Fibroblast of skin of scalp (primary cell): ENCODE measurements around the gene PRDX1. TPM values are rescaled to one million over a fixed set of nuclear protein-coding genes. Genes with fewer than 3 reads are reported as not detected.

Source experiments
- DNase-seq: peaks from one replicate; pipeline ENCODE4 v3.0.0-alpha.2; 2013
- polyA plus RNA-seq, 2 experiments: library from polyadenylated mRNA; unstranded; fragments of 120-200 nt; gene quantifications; one replicate each; pipeline ENCODE4 v1.2.1, GENCODE V29; 2013; ENCODE audit not compliant: insufficient read length in 2 of 2

The PRDX1 gene
- 366 TPM for polyA plus RNA-seq (2013, experiment 1 of 2; ENCODE audit: insufficient read length)
- 351 TPM for polyA plus RNA-seq (2013, experiment 2 of 2; ENCODE audit: insufficient read length)

DNA sequence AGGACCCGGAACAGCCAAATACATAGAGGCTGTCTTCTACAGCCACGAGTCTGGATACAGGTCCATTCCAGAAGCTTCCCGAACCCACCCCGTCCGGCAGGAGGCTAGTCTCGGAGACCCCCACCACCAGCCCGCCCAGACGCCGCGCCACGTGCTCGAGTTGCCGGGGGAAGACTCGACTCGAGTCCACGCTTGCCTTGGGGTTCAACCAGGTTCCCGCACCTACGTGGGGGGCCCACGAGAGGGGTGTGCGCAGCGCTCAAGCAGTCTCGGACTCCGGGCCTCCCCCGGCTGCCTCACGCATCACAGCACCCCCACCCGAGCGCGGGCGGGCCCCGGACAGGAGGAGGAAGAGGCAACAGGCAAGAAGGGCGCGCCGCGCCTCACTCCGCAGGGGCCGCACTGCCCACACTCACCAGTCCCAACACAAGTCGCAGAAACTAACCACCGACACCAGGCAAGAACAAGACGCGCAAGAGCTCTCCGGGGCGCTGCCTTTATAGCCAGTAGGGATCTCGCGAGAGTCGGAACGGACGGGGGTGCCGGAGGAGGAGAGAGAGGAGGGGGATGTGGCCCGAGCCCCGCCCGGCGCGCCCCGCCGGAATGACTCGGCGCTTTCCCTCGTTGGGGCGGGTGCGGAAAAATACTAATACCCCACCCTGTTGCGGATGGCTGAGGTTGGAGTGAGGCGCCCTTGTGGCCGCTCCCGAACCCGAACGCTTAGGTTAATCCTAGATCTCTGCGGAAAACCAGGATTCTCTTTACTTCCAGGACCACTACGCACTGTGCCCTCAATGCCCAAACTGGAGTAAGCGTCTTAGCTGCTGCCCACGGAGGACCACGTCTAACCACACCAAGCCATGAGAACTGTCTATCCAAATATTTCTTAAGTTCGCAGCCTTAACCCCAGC, at the start of gene PRDX1:
Gene PRDX1 (minus strand): TSS at position 472 of the 911 bp plus-strand sequence. CDS start 2,841 bp downstream, outside the sequence.
- DNase-seq = peak; percentile 98

DNA sequence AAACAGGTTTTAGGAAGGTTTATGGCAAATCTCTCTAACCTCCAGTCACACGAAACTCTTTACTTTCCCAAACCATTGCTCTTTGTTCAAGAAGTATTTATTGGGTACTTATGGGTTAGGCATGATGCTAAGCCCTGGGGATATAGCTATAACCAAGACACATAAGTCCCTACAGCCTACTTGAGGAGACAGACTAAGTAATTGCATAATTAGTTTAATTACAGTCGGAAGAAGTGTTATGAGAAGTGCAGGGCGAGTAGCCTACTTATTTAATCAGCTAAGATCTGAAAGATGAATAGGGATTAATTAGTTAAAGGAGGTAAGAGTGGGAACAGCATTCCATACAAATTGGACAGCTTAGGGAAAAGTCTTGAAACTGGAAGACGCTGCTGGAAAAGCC, 48.9 kb upstream of the PRDX1 start:
- DNase-seq = no peak

DNA sequence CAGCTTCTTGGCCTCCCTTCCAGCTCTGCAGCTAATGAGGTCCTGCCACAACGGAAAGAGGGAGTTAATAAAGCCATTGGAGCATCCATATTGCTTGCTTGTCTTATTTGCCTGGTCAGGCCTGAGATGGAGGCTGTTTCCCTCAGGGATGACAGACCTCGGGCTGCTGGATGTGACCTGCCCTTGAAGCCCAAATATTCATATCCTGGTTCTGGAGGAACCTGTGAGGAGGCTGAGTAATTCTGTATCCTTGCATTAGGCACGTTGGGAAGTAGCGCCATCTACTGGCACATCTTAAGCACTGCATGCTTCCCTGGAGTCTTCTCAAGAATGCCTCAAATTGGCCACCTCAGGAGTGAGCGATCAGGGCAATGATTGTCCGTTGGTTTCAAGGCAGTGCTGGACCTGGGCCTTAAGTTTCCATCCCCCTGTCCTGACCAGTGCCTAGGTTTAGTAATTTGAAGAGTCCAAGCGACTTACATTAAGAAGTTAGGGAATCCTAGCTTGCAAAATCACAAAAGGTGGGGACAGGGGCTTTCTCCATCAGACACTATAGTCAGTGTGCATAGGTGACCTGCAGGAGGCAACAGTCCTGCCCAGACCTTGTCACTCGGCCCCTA, 48.4 kb upstream of the PRDX1 start:
- peak; percentile 71 for DNase-seq

DNA sequence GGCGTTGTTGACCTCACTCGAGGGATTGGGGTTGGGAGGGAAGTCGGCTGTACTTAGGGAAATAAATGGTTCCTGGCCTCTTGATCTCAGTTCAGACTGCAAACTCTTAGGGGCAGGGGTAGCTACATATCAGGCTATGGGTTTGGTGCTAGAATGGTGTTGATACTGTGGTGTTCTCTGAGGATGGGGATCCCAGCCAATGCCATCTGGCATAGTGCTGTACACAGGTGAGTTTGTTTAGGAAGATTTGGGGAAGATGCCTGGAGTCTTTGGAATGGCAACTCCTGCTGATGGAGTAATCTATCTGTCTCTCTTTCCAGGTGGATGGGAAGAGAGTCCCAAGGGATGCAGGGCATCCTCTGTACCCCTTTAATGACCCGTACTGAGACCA, 47.9 kb upstream of the PRDX1 start:
- DNase-seq = no peak

DNA sequence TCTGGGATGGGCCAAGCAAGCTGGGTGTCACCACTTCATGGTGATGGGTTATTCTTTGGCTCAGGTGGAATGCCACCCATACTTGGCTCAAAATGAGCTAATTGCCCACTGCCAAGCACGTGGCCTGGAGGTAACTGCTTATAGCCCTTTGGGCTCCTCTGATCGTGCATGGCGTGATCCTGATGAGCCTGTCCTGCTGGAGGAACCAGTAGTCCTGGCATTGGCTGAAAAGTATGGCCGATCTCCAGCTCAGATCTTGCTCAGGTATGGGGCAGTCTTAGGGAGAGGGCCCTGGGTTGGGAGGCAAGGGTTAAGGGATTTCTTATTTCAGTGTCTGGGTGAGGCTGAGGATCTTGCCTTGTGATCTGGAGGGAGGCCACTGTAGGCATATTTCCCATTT, 46.7 kb upstream of the PRDX1 start:
- DNase-seq = no peak

DNA sequence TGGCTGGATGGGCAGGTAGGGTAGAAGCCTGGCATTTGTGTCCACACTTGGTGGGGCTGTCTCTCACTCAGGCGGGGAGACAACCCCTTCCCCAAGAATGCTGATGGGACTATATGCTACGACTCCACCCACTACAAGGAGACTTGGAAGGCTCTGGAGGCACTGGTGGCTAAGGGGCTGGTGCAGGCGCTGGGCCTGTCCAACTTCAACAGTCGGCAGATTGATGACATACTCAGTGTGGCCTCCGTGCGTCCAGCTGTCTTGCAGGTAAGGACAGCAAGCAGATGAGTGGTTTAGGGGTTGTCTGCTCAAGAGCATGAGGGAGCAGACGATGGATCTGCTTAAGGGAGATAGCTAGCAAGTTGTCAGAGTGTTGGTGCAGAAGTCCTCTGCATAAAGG, 46.2 kb upstream of the PRDX1 start:
- DNase-seq = no peak

DNA sequence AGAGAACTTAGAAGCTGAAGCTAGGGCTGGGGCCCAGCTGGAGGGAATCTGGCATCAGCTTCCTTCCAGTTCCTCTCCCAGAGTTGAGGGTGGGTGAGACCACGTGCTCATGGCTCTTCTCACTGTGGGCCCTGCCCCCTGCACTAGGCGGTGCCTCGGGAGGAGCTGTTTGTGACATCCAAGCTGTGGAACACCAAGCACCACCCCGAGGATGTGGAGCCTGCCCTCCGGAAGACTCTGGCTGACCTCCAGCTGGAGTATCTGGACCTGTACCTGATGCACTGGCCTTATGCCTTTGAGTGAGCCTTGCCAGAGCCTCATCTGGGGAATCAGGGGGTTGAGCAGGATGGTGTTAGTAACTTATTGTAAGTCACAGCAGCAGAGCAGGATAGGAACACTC, 45.0 kb upstream of the PRDX1 start:
- DNase-seq = no peak

DNA sequence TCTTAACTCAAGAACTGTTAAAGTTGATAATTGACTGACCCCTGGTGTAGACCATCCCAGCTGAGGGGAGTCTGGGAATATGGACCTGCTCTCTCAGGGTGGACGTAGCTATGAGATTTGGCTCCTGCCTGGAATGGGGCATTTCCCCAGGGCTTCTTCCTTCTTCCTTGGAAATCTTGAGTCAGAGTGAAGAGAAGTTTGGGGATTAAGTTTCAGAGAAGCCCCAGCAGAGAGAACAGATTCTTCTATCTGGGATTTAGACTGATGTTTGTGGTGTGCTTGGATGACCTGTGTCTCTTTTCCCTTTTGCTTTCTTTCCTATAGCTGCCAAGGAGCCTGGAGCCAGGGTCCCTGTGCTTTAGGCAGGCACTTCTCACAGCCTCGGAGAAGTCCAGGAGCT, 42.2 kb upstream of the PRDX1 start:
- DNase-seq = no peak

DNA sequence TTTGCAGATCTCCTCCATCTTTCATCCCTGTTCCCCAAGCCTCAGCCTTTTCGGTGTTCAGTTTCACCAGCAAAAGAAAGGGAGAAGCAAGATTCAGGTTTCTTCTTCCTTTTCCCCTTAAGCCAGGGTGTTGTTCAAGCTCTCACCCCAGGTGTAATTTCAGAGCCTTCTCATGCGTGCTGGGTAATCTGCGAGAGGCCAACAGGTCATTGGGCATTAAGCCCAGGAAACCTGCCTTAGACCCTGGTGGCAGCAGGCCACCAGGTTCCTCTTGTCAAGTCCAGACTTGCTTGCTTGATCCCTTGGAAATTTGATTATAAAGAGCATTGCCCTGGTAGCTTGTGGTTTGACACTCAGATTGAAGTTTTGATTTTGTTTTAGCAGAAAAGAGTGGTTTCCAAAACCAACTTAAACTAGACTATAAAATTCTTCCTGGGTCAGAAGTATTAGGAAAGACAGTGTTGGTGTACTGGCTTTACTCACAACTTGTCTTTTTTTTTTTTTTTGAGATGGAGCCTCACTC, 35.8 kb upstream of the PRDX1 start:
- DNase-seq = no peak

DNA sequence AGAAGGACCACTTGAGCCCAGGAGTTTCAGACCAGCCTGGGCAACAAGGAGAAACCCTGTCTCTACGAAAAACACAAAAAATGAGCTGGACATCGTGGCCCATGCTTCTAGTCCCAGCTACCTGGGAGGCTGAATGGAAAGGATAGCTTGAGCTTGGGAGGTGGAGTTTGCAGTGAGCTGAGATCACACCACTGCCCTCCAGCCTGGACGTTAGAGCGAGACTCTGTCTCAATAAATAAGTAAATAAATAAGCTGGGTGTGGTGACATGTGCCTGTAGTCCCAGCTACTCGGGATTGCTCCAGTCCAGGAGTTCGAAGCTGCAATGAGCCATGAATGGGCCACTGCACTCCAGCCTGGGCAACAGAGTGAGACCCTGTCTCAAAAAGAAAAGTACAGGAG, 32.5 kb upstream of the PRDX1 start:
- DNase-seq = no peak

DNA sequence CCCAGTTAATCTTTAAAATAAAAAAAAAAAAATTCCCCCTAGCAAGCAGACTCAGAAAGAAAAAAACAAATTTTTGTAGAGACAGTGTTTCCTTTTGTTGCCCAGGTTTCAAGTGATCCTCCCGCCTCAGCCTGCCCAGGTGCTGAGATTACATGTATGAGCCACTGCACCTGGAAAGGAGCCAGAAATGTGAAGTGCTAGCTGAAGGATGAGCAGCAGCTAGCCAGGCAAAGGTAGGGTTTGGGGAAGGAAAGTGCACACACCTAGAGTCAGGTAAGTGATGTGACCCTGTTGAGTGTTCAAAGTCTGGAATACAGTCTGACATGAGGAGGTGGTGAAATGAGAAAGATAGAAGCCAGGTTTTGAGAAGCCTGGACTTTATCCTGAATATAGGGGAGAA, 30.6 kb upstream of the PRDX1 start:
- DNase-seq = no peak

DNA sequence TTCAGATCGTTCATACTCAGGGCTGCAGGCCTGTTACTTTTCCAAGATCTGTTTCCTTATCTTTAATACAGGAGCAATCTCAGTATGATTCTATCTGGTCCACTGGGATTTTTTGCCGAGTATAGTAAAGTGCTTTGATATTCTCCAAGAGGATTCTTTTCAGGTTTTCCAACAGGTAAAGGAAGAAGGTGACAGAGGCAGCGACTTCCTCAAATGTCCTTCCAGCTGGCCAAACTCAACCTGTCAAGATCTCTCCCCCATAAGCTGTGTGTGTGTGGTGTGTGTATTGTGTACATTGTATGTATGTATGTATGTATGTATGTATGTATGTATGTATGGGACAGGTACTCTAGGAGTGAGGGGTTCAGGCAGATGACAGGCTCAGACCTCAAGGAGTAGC, 30.0 kb upstream of the PRDX1 start:
- no peak for DNase-seq

DNA sequence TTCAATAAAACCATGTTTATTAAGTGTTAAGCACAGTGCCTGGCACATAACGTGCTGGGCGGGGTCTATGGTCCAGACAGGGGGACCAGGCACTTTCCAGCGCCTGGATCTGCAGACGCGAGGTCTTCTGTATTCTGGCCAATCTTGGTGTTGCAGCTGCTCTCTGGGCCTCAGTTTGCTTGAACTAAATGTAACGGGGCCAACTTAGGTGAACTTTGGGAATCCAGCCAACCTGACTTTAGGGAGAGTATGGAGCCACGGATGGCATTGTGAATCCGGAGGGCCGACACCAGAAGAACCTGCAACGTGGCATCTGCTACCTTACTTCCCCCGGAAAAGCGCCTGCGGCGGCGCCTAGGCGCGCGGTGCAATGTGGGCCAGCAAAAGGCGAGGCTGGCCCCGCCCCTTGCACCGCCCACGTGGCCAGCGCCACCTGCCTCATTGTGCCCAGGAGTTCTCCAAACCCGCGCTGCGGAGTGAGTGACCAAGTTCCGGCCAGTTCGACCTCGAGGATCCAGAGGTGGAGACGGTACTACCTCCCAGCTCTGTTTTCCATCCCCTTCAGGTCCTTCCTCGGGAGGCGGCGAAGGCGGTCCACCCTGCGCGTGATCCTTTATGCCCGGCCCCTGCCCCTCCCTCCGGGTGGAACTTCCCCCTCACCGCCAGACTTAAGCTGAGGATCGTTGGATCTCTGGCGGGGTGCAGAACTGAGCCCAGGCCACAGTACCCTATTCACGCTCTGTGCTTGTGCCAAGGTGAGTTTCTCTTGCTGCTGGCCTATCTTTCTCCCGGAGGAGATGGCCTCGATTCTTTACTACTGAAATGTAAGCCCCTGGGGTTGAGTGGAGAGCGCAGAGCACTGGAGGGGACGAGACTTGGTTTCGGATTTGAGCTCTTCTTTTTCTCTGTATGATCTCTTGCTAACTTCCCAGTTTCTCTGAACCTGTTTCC, 29.0 kb upstream of the PRDX1 start, which contains the start of gene AKR1A1:
Gene AKR1A1 (plus strand): TSS at position 426 of the 951 bp plus-strand sequence. CDS start 10,969 bp downstream, outside the sequence.
- DNase-seq = peak; percentile 87

DNA sequence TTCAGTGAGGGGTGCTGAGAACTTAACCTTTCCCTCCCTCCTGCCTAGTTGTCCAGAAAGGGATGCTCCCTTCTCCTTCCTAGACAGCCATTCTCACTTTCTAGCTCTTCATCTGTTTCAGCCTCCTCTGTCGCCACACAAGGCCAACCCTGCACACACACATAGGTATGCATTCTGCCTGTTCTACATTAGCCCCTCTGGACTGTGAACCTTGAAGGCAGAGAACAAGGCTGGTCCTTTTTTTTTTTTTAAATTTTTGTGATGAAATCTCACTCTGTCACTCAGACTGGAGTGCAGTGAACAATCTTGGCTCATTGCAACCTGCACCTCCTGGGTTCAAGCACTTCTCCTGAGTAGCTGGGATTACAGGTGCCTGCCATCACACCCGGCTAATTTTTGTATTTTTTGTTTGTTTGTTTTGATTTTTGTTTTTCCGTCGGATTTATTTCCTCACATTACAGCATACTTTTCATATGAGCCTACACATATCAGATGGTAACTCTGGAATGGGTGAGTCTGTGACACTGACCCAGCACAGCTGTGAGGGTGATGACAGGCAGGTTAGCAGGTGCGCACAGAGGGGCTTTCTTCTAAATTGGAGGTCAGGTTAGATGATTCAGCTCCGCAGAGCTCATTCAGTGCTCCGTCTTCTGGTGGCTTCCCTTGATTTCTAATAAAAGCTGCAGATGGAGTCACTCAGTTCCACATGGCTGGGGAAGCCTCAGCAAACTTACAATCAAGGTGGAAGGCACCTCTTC, 24.0 kb upstream of the PRDX1 start:
- no peak for DNase-seq

DNA sequence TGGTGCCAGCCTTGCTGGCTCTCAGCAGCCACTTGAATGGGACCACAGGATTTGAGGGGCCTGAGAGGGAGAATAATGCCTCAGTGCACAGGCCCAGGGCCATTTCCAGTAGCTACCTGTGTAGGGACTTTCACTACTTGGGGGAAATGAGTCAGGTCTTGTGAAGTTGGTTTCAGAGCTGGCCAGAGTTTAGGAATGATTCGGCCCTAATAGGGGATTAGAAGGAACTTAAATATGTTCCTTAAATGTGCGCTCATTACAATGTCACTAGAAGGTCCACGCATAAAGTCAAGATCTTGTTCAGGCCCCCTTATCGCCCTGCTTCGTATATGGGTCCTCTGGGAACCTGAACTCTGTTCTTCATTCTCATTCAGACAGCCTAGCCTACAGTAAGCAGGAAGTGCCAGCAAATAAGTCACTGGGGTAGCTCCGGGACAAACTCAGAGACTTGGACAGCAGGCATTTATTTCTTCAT, 23.4 kb upstream of the PRDX1 start:
- DNase-seq = no peak

DNA sequence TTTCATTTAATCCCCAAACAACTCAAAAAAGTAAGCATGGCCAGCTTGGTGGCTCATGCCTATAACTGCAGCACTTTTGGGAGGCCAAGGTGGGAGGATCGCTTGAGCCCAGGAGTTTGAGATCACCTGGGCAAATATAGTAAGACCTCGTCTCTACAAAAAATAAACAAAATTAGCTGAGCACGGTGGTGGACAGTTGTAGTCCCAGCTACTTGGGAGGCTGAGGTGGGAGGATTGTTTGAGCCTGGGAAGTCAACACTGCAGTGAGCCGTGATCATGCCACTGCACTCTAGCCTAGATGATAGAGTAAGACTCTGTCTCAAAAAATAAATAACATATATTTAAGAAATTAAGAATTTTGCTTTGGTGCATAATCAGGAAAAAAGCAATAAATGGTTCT, 22.8 kb upstream of the PRDX1 start:
- no peak for DNase-seq

DNA sequence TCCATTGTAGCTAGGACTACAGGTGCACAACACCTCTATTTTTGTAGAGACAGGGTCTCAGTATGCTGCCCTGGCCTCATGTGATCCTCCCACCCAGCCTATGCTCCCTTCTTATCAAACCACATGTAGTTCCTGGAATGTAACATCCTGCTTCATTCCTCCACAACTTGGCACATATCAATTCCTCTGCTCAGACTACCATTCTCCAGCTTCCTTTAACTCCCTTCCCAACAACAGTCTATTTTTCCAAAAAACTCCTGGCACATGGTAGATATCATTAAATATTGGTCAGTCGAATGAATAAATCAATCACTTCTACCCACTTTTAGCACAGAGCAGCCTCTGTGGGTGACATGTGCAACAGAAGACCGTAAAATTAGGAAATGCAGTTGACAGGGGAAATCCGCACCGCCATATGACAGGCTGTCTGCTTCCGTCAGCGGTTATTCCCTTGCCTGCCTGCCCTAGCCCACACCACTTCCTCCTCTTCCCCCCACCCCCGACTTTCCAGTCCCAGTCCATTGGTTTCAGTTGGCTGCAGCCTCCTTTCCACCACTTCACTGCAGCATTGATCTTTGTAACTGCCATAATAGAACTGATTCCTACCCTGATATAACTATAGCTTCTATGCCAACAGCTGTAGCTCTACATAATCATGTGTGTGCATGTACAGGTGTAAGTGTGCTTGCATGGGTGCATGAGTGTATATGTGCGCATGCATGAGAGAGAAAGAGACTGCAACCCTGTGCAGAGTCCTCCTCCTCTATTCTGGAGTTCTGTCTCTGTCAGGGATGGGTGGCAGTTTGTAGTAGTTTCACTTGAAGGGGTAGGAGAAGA, 22.1 kb upstream of the PRDX1 start:
- DNase-seq = no peak

DNA sequence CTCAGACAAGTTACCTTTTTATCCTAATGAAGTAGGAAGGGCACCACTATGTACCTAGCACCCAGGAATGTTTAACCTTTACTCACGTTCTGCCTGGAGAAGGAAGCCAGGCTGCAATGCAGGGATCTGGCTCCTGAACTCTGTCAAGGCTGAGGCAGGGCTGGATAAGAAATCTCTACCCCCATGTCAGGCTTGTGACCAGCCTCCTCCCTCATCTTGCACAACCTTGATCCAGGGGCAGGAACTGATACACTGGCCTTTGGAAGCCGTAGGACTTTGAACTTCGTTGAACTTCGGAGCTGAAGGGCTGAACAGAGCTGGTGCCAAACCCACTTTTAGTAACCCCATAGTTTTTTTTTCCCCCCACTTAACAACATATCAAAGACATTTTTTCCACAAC, 20.9 kb upstream of the PRDX1 start:
- DNase-seq = no peak

DNA sequence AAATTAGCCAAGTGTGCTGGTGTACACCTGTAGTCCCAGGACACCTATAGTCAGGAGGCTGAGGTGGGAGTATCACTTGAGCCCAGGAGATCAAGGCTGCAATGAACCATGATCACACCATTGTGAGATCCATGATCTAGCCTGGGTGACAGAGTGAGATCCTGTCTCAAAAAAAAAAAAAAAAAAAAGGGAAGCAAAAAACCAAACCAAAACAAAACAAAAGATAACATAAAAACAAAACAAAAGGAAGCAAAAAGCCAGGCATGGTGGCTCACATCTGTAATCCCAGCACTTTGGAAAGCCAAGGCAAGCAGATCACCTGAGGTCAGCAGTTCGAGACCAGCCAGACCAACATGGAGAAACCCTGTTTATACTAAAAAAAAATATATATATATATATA, 19.5 kb upstream of the PRDX1 start:
- no peak for DNase-seq

DNA sequence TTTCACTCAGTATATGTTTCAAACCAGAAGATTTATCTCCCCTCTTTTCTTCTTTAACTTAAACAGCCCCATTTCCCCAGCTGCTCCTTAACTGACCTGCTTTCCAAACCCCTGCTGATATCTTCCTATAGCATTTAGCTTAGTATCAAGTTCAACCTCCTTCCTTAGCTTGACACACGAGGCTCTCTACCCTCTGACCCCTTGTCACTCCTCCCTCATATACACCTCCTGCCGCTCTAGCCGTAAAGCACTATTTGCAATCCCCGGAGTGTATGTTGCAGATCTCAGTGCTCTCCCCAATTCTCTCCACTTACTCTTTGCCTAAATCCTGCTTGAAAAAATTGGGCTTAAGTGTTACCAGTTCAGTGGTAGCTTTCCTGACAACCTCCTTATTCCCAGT, 15.2 kb upstream of the PRDX1 start:
- DNase-seq = no peak
